ENCODE measurements around the gene RNF207.

- TF ChIP-seq, protein P1, sequence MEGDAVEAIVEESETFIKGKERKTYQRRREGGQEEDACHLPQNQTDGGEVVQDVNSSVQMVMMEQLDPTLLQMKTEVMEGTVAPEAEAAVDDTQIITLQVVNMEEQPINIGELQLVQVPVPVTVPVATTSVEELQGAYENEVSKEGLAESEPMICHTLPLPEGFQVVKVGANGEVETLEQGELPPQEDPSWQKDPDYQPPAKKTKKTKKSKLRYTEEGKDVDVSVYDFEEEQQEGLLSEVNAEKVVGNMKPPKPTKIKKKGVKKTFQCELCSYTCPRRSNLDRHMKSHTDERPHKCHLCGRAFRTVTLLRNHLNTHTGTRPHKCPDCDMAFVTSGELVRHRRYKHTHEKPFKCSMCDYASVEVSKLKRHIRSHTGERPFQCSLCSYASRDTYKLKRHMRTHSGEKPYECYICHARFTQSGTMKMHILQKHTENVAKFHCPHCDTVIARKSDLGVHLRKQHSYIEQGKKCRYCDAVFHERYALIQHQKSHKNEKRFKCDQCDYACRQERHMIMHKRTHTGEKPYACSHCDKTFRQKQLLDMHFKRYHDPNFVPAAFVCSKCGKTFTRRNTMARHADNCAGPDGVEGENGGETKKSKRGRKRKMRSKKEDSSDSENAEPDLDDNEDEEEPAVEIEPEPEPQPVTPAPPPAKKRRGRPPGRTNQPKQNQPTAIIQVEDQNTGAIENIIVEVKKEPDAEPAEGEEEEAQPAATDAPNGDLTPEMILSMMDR (IDR thresholded peaks at IDR 0.05) = no peak
- no peak for TF ChIP-seq POLR2AphosphoS5 (IDR thresholded peaks at IDR 0.05)
- TF ChIP-seq POLR2A (IDR thresholded peaks at IDR 0.05) = no peak
Observed at GRCh38 chr1:6176779-6177178, 29.1 kb upstream of the RNF207 start.
